ENCODE data around the gene ABL1. TPM values are rescaled to one million over a fixed set of nuclear protein-coding genes. Genes with fewer than 3 reads are reported as not detected.

ABL1 gene
- total RNA-seq, 2 experiments from 2014 or later: 37.9 to 38.5 TPM

DNA sequence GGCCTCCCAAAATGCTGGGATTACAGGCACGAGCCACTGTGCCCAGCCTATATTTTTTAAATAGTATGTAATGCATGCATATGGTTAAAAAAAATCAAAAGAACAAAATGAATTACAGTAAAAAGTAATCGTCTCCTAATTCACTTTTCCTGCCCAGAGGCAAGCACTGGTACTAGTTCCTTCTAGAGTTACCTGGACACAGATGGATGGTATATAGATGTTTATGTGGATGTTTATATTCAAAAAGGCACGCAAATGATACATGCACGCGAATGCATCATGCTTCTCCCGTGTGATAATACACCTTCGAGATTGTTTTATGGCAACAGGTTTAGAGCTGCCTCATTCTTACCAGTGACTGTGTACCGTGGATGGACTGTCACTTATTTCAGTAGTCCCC, 21.4 kb downstream of the ABL1 start:
- peaks cover 3% of the 10 kb centered on the region for H3K36me3 Mint-ChIP-seq
- no peak for DNase-seq
- H3K27ac Mint-ChIP-seq: no peak overlapping the region
- no peaks in the 10 kb centered on the region for H3K9me3 Mint-ChIP-seq
- H3K27me3 Mint-ChIP-seq: no peaks in the 10 kb centered on the region
- no peaks in the 10 kb centered on the region for H3K4me1 Mint-ChIP-seq
- H3K4me3 Mint-ChIP-seq: no peak overlapping the region

DNA sequence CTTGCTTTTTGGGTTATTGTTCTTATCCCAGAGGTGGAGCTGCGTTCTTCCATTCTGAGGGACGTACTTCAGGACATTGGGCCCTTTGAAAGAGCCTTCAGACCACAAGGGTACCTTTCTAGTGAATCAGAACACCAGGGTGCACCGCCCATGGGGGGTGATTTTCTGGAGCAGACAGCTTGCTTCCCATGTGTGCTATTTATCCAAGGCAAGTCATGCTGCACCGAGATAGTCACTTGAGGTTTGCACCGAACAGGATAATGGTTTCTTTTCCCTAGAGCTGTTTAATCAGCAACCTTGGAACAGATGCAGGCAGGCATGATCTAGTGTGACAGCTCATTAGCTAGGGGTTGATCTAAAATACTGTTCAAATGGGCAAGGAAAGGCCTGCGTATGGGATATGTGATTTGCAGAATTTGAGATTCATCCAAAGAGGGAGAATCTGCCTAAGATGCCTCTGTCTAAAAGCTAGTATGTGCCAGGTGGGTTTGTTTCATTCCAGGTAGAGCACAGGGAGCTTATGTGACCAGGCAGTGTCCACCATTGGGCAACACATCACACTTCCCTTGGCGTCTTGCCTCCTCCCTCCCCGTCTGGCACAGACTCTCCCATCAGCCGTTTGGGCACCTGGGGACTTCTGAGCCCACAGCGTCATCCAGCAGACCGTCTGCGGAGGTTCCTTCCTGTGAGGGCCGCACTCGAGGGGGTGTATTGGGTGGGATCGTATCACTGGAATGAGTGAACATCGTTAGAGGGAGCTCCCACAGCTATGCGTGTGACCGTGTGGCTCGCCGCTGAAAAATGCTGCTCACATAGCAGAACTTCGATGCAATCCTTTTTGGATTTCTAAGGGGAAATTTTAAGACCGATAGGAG, 23.0 kb downstream of the ABL1 start:
- Mint-ChIP-seq H3K4me3 (no peak overlapping the region), H3K4me1 (no peaks in the 10 kb centered on the region), H3K9me3 (no peaks in the 10 kb centered on the region), H3K27me3 (no peaks in the 10 kb centered on the region), H3K36me3 (peaks cover 3% of the 10 kb centered on the region), H3K27ac (no peak overlapping the region)
- no peak for DNase-seq

DNA sequence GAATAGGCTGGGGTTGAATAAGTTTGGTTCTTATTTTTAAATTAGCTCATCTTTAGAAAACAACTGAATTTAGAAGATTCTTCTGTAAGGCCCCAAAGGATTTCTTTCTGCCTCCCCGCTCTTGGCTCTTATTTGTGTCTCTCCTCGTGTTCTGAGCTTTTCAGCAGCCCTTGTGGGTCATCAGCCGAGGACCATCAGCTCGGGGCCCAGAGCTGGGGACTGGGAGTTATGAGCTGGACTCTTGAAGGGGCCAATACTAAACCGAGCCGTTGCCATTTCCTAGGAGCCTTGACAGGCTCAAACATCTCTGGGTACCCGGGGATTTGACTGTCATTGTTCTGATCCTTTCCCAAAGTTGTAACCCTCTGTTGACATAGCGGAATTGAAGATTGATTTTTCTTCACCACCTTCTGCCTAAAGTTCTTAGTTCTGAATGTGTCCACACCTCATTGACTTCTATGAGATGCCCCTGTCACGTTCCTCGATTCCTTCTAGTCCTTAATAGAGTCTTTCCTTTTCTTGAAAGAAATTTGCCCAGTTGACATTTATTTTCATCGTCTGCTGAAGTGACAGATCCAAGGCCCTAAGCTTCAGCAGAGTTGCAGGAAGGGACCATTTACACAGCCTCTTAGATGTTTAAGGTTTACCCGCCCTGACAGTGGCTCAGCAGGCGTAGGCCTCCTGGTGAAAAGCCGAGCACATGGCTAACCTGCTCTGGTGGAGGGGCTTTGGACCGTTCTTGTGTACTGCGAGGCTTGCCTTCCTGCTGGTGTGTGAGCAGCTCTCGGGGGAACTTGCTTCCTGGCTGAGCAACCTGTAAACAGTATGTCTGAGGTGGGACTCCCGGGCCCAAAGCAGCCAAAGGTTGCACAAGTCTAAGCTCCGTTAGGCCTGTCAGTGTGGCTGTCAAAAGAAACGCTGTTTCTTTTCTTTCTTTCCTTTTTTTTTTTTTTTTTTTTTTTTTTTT, 24.0 kb downstream of the ABL1 start:
- Mint-ChIP-seq H3K27ac (no peak overlapping the region), H3K9me3 (no peaks in the 10 kb centered on the region), H3K36me3 (peaks cover 3% of the 10 kb centered on the region), H3K27me3 (no peaks in the 10 kb centered on the region), H3K4me3 (no peak overlapping the region), H3K4me1 (no peaks in the 10 kb centered on the region)
- no peak for DNase-seq

DNA sequence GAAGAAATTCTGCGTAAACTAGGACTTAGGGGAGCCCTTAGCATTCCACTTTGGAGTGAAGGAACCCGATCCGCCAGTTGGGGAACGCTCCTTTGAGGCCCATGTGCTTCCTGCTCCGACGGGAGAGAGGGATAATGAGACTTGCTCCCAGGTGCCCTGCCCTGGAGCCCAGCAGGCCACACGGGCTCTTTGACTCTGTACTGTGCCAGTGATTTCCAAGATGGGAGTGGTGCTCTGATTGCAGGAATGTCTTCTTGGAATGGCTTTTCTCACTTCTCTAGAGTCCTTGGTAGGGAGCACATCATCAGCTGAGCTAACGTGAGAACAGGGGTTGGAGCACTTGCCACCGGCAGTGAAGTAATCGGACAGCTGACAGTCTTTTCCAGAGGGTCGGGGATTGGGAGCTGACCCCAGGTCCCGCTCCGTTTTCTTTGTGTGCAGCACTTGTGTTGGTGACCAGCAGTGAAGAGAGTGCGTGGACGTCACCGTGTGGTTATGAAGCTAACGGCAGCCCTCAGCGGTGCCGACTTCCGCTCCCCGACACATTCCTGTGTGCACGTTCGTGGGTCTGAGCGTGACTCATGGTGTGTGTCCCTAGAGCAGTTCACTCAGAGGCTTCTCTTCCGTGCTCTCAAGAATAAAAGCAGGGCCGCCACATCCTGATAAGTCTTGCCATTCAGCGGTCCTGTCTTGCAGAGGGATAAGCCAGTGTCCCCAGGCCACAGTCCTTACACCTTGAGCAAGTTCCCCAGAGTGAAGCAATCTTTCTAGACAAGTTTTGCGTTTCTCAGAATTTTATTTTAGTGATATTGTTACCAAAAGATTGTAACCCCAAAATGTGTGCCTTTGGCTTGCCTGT, 25.6 kb downstream of the ABL1 start:
- Mint-ChIP-seq H3K36me3 (peaks cover 2% of the 10 kb centered on the region), H3K27ac (no peak overlapping the region), H3K4me1 (no peaks in the 10 kb centered on the region), H3K4me3 (no peak overlapping the region), H3K9me3 (no peaks in the 10 kb centered on the region), H3K27me3 (no peaks in the 10 kb centered on the region)
- DNase-seq: no peak

DNA sequence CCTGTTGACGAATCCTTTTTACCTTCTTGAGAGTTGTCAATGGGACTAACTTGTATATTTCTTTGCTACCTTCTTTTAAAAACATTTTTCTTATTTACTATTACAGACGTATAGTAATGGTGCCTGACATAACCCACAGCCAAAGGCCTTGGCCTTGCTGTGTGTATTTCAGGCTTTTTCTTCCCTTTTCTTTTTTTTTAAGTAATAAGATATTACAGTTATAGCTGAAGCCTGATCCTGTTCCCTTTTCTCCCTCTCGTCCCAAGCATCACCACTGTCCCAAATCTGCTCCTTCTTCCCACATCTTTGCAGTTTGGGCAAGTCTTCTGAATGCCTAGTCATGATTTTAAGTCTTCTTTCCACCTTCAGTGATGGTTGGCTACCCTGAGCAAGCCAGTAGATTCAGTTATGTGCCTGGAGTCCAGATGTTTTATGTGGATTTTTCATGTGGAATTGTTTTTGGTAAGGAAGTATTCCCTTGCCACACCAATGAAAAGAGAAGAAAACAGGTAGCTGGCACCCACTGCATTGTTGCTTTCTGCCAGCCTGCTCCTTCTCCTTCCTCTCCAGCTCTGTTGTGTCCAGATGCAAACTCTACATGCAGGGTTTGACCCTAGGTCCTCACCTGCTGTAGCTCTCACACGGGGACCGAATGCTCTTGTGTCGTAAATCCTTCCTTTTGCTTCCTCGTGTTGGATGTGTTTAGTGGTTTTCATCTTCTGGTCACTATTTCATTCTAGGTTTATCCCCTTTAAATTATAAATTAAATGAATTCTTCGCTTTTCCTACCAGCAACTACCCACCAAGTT, 26.5 kb downstream of the ABL1 start:
- H3K9me3 Mint-ChIP-seq: no peaks in the 10 kb centered on the region
- no peak overlapping the region for H3K27ac Mint-ChIP-seq
- no peaks in the 10 kb centered on the region for H3K4me1 Mint-ChIP-seq
- no peaks in the 10 kb centered on the region for H3K27me3 Mint-ChIP-seq
- peaks cover 2% of the 10 kb centered on the region for H3K36me3 Mint-ChIP-seq
- no peak overlapping the region for H3K4me3 Mint-ChIP-seq
- DNase-seq: no peak

DNA sequence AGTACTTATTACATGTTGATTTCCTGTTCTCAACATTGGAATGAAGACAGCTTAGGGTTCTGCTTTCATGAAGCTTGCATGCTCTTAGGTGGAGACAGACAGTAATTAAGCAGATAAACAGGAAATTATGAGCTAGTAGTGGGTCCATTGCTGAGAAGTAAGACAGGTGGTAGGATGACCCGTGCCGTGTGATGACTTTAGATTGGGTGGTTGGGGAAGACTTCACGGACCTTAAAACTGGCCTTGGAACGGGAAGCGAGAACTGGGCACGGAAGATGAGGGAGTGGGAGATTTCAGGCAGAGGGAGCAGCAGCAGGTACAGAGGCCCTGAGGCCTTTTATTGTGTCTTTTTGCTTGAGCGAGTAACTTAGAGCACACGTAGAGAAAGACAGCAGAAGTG, 27.2 kb downstream of the ABL1 start:
- Mint-ChIP-seq H3K36me3 (peaks cover 2% of the 10 kb centered on the region), H3K27ac (no peak overlapping the region), H3K4me3 (no peak overlapping the region), H3K9me3 (no peaks in the 10 kb centered on the region), H3K4me1 (no peaks in the 10 kb centered on the region), H3K27me3 (no peaks in the 10 kb centered on the region)
- no peak for DNase-seq

DNA sequence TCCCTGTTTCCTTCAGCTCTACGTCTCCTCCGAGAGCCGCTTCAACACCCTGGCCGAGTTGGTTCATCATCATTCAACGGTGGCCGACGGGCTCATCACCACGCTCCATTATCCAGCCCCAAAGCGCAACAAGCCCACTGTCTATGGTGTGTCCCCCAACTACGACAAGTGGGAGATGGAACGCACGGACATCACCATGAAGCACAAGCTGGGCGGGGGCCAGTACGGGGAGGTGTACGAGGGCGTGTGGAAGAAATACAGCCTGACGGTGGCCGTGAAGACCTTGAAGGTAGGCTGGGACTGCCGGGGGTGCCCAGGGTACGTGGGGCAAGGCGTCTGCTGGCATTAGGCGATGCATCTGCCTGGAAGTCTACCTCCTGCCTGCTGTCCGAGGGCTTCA, 27.7 kb downstream of the ABL1 start:
- no peak for DNase-seq
- H3K27me3 Mint-ChIP-seq: no peaks in the 10 kb centered on the region
- H3K4me3 Mint-ChIP-seq: no peak overlapping the region
- H3K4me1 Mint-ChIP-seq: no peaks in the 10 kb centered on the region
- no peaks in the 10 kb centered on the region for H3K9me3 Mint-ChIP-seq
- H3K36me3 Mint-ChIP-seq: peaks cover 2% of the 10 kb centered on the region
- no peak overlapping the region for H3K27ac Mint-ChIP-seq

DNA sequence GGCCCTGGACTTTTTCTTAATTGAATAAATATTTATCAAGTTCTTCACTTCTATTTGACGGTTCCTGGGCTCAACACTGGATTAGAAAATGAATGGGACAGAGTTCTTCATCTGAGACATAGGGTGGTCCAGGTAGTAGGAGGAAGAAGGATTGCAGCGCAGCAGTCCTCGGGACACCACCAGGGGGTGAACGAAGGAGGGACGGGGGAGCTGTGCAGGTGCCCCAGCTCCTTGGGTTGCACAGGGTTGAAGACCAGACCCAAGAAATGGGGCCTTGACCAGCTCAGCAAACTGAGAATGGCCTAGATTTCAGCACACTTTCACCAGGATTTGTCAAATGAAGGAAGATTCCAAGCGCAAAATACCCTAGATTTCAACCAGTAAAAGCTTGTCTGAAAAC, 29.5 kb downstream of the ABL1 start:
- DNase-seq: no peak
- H3K9me3 Mint-ChIP-seq: no peaks in the 10 kb centered on the region
- no peak overlapping the region for H3K27ac Mint-ChIP-seq
- no peaks in the 10 kb centered on the region for H3K4me1 Mint-ChIP-seq
- H3K27me3 Mint-ChIP-seq: no peaks in the 10 kb centered on the region
- no peak overlapping the region for H3K4me3 Mint-ChIP-seq
- peaks cover 2% of the 10 kb centered on the region for H3K36me3 Mint-ChIP-seq

DNA sequence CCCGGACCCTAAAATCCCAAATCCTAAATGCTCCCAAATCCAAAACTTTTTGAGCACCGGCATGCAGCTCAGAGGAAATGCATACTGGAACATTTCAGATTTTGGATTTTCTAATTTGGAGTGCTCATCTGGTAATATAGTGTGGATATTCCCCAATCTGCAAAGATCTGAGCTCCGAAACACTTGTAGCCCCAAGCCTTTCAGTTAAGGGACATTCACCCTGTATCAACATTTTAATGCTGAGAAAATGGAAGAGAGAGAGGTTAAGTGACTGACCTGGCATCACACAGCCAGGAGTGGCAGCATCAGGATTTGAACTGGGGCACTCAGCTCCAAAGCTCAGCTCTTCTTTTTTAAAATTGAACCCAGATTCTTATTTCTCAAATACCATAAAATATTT, 30.9 kb downstream of the ABL1 start:
- Mint-ChIP-seq H3K36me3 (peaks cover 2% of the 10 kb centered on the region), H3K4me1 (no peaks in the 10 kb centered on the region), H3K27ac (no peak overlapping the region), H3K27me3 (no peaks in the 10 kb centered on the region), H3K9me3 (no peaks in the 10 kb centered on the region), H3K4me3 (no peak overlapping the region)
- no peak for DNase-seq

DNA sequence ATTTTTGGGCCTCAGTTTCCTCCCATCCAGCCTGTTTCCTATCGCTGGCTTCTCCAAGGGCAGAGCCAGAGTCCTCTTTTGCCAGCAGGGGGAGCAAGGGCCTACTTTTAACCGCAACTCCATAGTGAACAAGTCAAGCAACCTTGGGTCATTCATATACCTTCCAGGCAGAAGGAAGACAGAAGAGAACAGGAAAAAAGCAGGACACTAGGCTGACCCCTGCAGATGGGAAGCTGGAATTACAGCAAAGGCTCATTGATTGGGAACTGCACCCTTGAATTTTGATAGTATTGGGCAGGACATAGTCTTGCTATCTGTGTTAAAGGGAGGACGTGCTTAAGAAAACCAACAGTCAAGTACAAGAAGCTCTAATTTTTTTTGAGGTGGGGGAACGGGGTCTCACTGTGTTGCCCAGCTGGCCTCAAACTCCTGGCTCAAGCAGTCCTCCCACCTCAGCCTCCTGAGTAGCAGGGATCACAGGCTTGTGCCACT, 31.5 kb downstream of the ABL1 start:
- H3K27ac Mint-ChIP-seq: no peak overlapping the region
- H3K4me3 Mint-ChIP-seq: no peak overlapping the region
- DNase-seq: peak; percentile 43
- peaks cover 2% of the 10 kb centered on the region for H3K36me3 Mint-ChIP-seq
- no peaks in the 10 kb centered on the region for H3K4me1 Mint-ChIP-seq
- H3K9me3 Mint-ChIP-seq: no peaks in the 10 kb centered on the region
- no peaks in the 10 kb centered on the region for H3K27me3 Mint-ChIP-seq

DNA sequence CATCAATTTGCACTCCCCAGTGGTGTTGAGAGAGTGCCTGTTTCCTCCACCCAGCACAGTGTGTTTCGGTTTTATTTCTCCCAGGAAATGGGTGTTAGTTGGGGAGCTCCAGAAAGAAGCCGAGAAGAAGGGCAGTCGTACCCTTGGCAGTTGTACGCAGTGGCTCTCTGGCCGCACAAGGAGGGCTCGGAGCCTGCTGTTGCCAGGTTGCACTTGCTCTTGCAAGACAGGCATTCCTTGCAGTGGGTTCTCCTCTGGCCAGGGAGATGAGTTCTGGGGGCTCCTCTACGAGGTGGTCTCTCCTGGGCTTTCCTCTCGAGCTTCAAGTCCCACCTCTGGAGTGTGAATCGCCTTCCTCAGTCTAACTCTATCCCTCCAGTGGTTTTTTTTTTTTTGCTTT, 32.5 kb downstream of the ABL1 start:
- Mint-ChIP-seq H3K9me3 (no peaks in the 10 kb centered on the region), H3K36me3 (peaks cover 7% of the 10 kb centered on the region), H3K4me3 (no peak overlapping the region), H3K27me3 (no peaks in the 10 kb centered on the region), H3K27ac (no peak overlapping the region), H3K4me1 (no peaks in the 10 kb centered on the region)
- no peak for DNase-seq

DNA sequence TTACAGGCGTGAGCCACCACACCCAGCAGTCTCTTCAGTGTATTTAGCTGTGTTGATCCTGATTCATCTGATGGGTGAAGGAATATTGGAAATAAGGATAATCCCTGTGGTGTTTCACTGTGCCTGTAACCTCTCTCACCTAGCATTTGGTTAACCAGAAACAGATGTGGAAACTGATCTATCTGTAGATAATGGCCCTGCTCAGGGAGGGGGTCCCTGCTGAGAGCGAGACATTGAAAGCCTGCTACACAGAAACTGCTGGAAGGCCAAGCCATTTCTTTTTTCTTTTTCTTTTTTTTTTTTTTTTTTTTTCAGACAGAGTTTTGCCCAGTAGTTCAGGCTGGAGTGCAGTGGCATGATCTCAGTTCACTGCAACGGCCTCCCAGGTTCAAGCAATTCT, 33.2 kb downstream of the ABL1 start:
- Mint-ChIP-seq H3K36me3 (peaks cover 9% of the 10 kb centered on the region), H3K27ac (no peak overlapping the region), H3K27me3 (no peaks in the 10 kb centered on the region), H3K4me1 (no peaks in the 10 kb centered on the region), H3K9me3 (no peaks in the 10 kb centered on the region), H3K4me3 (no peak overlapping the region)
- DNase-seq: no peak

DNA sequence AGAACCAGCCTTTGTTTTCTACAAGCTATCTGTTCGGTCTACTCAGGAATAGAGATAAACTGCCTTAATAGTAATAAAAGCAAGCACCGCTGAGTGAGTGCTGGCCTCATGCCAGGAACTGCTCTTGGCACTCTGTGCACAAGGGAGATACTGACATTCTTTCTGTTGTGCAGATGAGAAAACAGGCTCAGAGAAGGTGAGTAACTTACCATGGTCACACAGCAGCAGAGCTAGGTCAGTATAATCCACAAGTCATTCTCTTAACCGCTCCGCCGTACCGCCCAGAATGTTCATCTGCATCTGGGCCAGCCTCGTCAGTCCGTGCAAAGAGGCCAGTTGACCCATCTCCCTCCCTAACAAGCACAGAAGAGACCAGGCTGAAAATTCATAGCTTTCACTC, 34.2 kb downstream of the ABL1 start:
- Mint-ChIP-seq H3K27ac (no peak overlapping the region), H3K27me3 (no peaks in the 10 kb centered on the region), H3K4me3 (no peak overlapping the region), H3K36me3 (peaks cover 8% of the 10 kb centered on the region), H3K9me3 (no peaks in the 10 kb centered on the region), H3K4me1 (no peaks in the 10 kb centered on the region)
- DNase-seq: no peak

Measured in activated naive CD8-positive, alpha-beta T cell treated with anti-CD3 and anti-CD28 coated beads for 36 hours (primary cell).